Colonic mucosa (tissue), 4 donors: Measurements from ENCODE around the gene DAAM2. TPM values are rescaled to one million over a fixed set of nuclear protein-coding genes. Genes with fewer than 3 reads are reported as not detected.

Experiments
- DNase-seq: peaks from one replicate; pipeline ENCODE4 v3.0.0-alpha.2; 2020
- H3K27ac ChIP-seq: fragments of 200-600 bp; one replicate; pipeline ENCODE4 v1.8.0; 2021
- H3K27me3 ChIP-seq: fragments of 200-600 bp; one replicate; pipeline ENCODE4 v1.8.0; 2021
- H3K36me3 ChIP-seq: fragments of 200-600 bp; one replicate; pipeline ENCODE4 v1.8.0; 2021
- H3K4me1 ChIP-seq: fragments of 200-600 bp; one replicate; pipeline ENCODE4 v1.8.0; 2021; ENCODE audit warnings: mild to moderate bottlenecking
- H3K4me3 ChIP-seq: fragments of 200-600 bp; one replicate; pipeline ENCODE4 v1.8.0; 2021
- H3K9ac ChIP-seq, 2 donors: one replicate each; pipeline ENCODE4 v1.7.0; 2013; ENCODE audit warnings: control low read depth in 2 of 2, low read depth in 2 of 2, low read length in 2 of 2
- H3K9me3 ChIP-seq: fragments of 200-600 bp; one replicate; pipeline ENCODE4 v1.8.0; 2021
- CTCF ChIP-seq: fragments of 200-600 bp; IDR thresholded peaks from one replicate; pipeline ENCODE4 v1.8.0; 2022; ENCODE audit warnings: antibody characterized with exemption, mild to moderate bottlenecking
- intact Hi-C: fragments of 100-400 bp; cut with DNase I; formaldehyde crosslinking; loops from one replicate; pipeline ENCODE4 v1.14.1; 2022
- total RNA-seq, 2 donors: library from RNA; stranded (reverse); fragmentation: NEBNext Ultra II Directional in 1 of 2; extraction: Animal tissue kit (Norgen Biotek cat#: 25700) in 1 of 2; gene quantifications; one replicate each; pipeline ENCODE4 v1.2.1, GENCODE V29; 2021
- donor health status: healthy.
- donor health status: DM: no; HTN: no; CAD: no.
- donor health status: DM: no; HTN: no; CAD: no.

Gene DAAM2
- total RNA-seq, 2 donors from 2014 or later, result 3.6 to 6.9 TPM

- no peak overlapping the region for H3K27ac ChIP-seq
Observed at GRCh38 chr6:39755231-39755630, 36.9 kb upstream of the DAAM2 start.

GRCh38 chr6:39756582-39756981 is 35.6 kb upstream of the DAAM2 start:
- no peaks in the 10 kb centered on the region for H3K36me3 ChIP-seq
- no peaks in the 10 kb centered on the region for H3K9me3 ChIP-seq
- no peaks in the 10 kb centered on the region for H3K4me1 ChIP-seq
- H3K4me3 ChIP-seq, result no peak overlapping the region
- no peak for TF ChIP-seq CTCF
- H3K27ac ChIP-seq, result no peak overlapping the region
- H3K9ac ChIP-seq, result no peak overlapping the region
- H3K27me3 ChIP-seq, result no peaks in the 10 kb centered on the region
- DNase-seq, result no peak
- intact Hi-C loops, result no loop called here

More at GRCh38 chr6:39755231-39755630, 36.9 kb upstream of the DAAM2 start:
- H3K4me3 ChIP-seq, result no peak overlapping the region
- no peak overlapping the region for H3K9ac ChIP-seq
- no peak for DNase-seq
- no peaks in the 10 kb centered on the region for H3K36me3 ChIP-seq
- no peaks in the 10 kb centered on the region for H3K9me3 ChIP-seq
- no peaks in the 10 kb centered on the region for H3K4me1 ChIP-seq
- intact Hi-C loops, result no loop called here
- no peak for TF ChIP-seq CTCF
- H3K27me3 ChIP-seq, result no peaks in the 10 kb centered on the region

- no peak overlapping the region for H3K4me3 ChIP-seq
- no peak for TF ChIP-seq CTCF
- H3K9ac ChIP-seq, result no peak overlapping the region
- H3K4me1 ChIP-seq, result no peaks in the 10 kb centered on the region
- no peaks in the 10 kb centered on the region for H3K27me3 ChIP-seq
- H3K27ac ChIP-seq, result no peak overlapping the region
- no peak for DNase-seq
- intact Hi-C loops, result no loop called here
- no peaks in the 10 kb centered on the region for H3K9me3 ChIP-seq
- H3K36me3 ChIP-seq, result no peaks in the 10 kb centered on the region
Observed at GRCh38 chr6:39758905-39759605, 33.1 kb upstream of the DAAM2 start.

GRCh38 chr6:39760226-39760952 is 31.8 kb upstream of the DAAM2 start:
- no peaks in the 10 kb centered on the region for H3K4me1 ChIP-seq
- H3K9me3 ChIP-seq, result no peaks in the 10 kb centered on the region
- DNase-seq, result no peak
- no peak overlapping the region for H3K9ac ChIP-seq
- no peak overlapping the region for H3K4me3 ChIP-seq
- H3K27ac ChIP-seq, result no peak overlapping the region
- intact Hi-C loops, result no loop called here
- no peaks in the 10 kb centered on the region for H3K27me3 ChIP-seq
- no peak for TF ChIP-seq CTCF
- H3K36me3 ChIP-seq, result no peaks in the 10 kb centered on the region

GRCh38 chr6:39765508-39766065 is 26.6 kb upstream of the DAAM2 start:
- no peaks in the 10 kb centered on the region for H3K36me3 ChIP-seq
- H3K27me3 ChIP-seq, result no peaks in the 10 kb centered on the region
- TF ChIP-seq CTCF, result no peak
- no peak overlapping the region for H3K9ac ChIP-seq
- H3K27ac ChIP-seq, result no peak overlapping the region
- no peak overlapping the region for H3K4me3 ChIP-seq
- H3K9me3 ChIP-seq, result no peaks in the 10 kb centered on the region
- no peak for DNase-seq
- no peaks in the 10 kb centered on the region for H3K4me1 ChIP-seq
- intact Hi-C loops, result no loop called here
